Stomach (tissue), 4 donors: ENCODE data around the gene MAFB.

Experiments
- EP300 ChIP-seq: sonication (generic); formaldehyde crosslinking; IDR thresholded peaks from one replicate; pipeline ENCODE4 v1.6.1; 2017; ENCODE audit warnings: antibody characterized with exemption
- POLR2A ChIP-seq, 4 donors: fragments of 450-650 bp; IDR thresholded peaks; one replicate each; pipeline ENCODE4 v1.6.1; 2016; ENCODE audit warnings: antibody characterized with exemption in 4 of 4, control low read depth in 2 of 4, mild to moderate bottlenecking in 1 of 4, moderate library complexity in 1 of 4
- POLR2AphosphoS5 ChIP-seq, 3 donors: sonication (generic); formaldehyde crosslinking; IDR thresholded peaks; one replicate each; pipeline ENCODE4 v1.6.1; 2016; ENCODE audit warnings: antibody characterized with exemption in 3 of 3
- TF ChIP-seq, protein P1 (sequence below), 7 experiments: fragments of 450-650 bp in 4 of 7; fragments of 200-600 bp in 3 of 7; sonication (generic) in 3 of 7; IDR thresholded peaks; one replicate each; pipeline ENCODE4 v1.5.1; 2016 to 2019; ENCODE audit warnings: antibody characterized with exemption in 7 of 7, control low read depth in 2 of 7, mild to moderate bottlenecking in 1 of 7

- TF ChIP-seq POLR2AphosphoS5 (IDR thresholded peaks at IDR 0.05) = no peak
- TF ChIP-seq, protein P1, sequence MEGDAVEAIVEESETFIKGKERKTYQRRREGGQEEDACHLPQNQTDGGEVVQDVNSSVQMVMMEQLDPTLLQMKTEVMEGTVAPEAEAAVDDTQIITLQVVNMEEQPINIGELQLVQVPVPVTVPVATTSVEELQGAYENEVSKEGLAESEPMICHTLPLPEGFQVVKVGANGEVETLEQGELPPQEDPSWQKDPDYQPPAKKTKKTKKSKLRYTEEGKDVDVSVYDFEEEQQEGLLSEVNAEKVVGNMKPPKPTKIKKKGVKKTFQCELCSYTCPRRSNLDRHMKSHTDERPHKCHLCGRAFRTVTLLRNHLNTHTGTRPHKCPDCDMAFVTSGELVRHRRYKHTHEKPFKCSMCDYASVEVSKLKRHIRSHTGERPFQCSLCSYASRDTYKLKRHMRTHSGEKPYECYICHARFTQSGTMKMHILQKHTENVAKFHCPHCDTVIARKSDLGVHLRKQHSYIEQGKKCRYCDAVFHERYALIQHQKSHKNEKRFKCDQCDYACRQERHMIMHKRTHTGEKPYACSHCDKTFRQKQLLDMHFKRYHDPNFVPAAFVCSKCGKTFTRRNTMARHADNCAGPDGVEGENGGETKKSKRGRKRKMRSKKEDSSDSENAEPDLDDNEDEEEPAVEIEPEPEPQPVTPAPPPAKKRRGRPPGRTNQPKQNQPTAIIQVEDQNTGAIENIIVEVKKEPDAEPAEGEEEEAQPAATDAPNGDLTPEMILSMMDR (IDR thresholded peaks at IDR 0.05) = no peak
- TF ChIP-seq POLR2A (IDR thresholded peaks at IDR 0.05) = no peak
- TF ChIP-seq EP300 = no peak
These were observed 6.7 kb downstream of the MAFB start for GRCh38 chr20:40682104-40682981.
